ENCODE measurements around the gene TFEB. TPM values are rescaled to one million over a fixed set of nuclear protein-coding genes. Genes with fewer than 3 reads are reported as not detected.

TFEB gene
- total and polyA plus RNA-seq, 2 experiments from 2014 or later = 34.0 to 41.0 TPM

DNA sequence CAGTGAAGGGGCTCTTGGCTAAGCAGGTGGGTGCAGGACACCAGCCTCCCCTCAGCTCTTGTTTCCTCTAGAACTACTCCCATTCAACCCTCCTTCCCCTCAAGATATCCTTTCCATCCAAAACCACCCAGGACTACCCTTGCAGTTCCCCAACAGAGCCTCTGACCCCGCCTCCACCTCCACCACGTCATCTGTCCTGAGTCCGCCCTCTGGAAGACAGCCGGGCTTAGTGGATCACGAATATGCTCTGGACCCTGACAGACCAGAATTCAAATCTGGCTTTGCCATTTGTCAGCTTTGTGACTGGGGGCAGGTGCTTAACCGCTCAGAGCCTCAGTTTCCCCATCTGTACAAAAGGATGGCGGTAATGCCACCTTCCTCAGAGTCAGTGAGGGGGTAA lies 31.4 kb downstream of the TFEB start:
- TF ChIP-seq, protein P1, sequence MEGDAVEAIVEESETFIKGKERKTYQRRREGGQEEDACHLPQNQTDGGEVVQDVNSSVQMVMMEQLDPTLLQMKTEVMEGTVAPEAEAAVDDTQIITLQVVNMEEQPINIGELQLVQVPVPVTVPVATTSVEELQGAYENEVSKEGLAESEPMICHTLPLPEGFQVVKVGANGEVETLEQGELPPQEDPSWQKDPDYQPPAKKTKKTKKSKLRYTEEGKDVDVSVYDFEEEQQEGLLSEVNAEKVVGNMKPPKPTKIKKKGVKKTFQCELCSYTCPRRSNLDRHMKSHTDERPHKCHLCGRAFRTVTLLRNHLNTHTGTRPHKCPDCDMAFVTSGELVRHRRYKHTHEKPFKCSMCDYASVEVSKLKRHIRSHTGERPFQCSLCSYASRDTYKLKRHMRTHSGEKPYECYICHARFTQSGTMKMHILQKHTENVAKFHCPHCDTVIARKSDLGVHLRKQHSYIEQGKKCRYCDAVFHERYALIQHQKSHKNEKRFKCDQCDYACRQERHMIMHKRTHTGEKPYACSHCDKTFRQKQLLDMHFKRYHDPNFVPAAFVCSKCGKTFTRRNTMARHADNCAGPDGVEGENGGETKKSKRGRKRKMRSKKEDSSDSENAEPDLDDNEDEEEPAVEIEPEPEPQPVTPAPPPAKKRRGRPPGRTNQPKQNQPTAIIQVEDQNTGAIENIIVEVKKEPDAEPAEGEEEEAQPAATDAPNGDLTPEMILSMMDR (IDR thresholded peaks at IDR 0.05; ENCODE audit: low read depth, low read length) = no peak
- no peak overlapping the region for H3K27ac ChIP-seq
- H3K4me3 ChIP-seq = no peak overlapping the region
- no peak for DNase-seq (ENCODE audit: low read depth in 1 of 2, low spot score in 1 of 2)
- H3K36me3 ChIP-seq = no peaks in the 10 kb centered on the region
- H3K9me3 ChIP-seq (ENCODE audit: low read depth) = no peaks in the 10 kb centered on the region
- H3K27me3 ChIP-seq = no peaks in the 10 kb centered on the region
- H3K4me1 ChIP-seq (ENCODE audit: low read depth) = peaks cover 19% of the 10 kb centered on the region

DNA sequence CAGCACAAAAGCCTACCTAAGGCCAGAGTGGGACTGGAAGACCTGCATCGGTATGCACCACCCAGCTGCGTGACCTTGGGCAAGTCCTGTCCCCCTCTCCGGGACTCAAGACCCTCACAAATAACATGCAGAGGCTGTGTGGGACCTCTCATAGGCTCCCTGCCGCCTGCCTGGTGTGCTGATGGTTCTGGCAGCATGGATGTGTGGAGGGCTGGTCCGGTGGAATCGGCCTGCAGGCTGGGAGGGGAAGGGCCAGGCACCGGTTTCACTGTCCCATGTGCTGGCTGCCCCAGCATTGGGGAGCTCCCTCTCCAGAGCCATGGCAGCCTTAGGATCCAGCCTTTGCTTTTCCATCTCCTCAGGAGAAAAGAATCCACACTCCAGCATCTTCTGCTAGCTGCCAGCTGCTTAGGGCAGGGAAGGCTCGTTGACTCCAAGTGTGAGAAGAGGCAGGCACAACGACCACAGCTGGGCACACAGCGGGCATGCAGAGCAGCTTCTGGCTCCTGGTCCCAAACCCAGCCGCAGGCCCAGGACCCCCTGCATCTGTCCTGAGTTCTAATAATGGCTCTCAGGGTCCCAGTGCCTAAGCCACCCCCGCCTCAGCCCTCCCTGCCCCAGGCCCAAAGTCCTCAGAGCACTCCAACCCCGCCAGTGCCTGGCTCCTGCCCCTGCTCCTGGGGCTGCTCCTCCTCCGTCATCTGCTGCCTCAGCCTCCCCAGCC lies 32.5 kb downstream of the TFEB start:
- no peak for DNase-seq (ENCODE audit: low read depth in 1 of 2, low spot score in 1 of 2)

DNA sequence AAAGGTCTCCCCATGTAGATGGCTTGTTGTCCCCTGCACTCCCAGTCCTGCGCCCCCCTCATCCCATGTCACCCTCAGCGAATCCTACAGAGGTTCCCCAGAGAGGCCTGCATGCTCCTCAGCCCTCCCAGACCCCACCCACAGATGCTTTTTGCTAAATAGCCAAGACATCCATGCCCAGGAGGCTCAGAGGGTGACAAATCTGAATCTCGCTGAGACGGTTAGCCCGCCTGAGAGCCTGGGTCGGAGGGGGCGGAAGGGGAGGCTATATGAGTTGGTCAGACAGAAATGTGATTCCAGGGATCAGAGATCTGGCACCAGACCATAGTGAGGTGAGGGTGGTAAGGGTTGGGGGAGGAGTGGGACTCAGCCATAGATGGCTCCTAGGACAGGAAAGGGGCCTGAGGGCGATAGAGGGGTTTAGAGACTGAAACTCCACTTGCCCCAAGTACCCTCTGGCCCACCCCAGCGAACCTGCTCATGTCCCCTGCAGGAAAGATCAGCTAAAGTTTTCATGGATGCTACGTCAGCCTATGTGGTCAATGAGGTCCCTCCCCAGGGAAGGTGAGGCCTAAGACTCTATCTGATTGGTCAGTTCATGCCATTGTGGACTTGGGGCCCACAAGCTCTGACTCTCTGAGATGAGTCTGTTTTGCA lies 33.2 kb downstream of the TFEB start:
- H3K4me1 ChIP-seq (ENCODE audit: low read depth) = peaks cover 19% of the 10 kb centered on the region
- no peak for DNase-seq (ENCODE audit: low read depth in 1 of 2, low spot score in 1 of 2)

More for the DNA sequence above, 32.5 kb downstream of the TFEB start:
- Histone ChIP-seq H3K36me3 (no peaks in the 10 kb centered on the region), H3K4me1 (ENCODE audit: low read depth) (peaks cover 19% of the 10 kb centered on the region), H3K27ac (no peak overlapping the region), H3K27me3 (no peaks in the 10 kb centered on the region), H3K4me3 (no peak overlapping the region), H3K9me3 (ENCODE audit: low read depth) (no peaks in the 10 kb centered on the region)
- TF ChIP-seq, protein P1 (IDR thresholded peaks at IDR 0.05; ENCODE audit: low read depth, low read length) = no peak

DNA sequence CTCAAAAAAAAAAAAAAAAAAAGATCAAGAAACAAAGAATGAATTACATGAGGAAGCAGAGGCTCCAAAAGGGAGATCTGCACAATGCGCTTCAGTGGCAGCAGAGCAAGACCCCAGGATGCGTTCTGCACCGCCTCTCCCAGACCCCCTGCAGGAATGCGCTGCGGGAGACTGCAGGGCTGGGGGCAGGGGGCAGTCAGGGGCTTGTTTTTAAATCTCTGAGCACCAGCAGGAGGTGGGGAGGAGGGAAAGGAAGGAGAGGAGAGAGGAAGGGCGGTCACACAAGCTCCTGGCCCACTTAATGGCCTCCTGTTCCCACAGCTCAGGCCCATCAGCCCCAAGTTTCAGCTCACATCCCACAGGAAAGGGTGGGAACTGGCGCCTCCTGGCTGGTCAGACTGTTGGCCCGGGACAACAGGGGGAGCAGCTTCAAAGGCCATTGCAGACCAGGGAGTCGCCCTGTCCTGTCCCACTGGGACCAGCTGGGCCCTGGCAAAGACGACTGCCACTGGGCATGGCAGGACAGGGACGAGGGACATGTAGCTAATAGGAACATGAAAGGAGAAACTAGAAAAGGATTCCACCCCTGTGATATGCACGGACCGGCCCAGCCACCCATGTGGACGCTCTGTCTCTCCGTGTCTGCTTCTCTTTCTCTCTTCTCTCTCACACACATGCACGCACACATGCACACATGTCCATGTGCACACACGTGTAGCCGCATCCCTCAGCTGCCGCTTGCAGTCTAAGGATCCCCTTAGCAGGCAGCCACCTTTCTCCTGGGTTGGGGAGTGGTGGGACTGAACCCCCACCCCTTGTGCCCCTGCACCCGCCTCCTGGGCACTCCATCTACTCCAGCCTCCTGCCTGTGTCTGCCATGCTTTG lies 34.7 kb downstream of the TFEB start:
- no peak overlapping the region for H3K4me3 ChIP-seq
- TF ChIP-seq, protein P1 (IDR thresholded peaks at IDR 0.05; ENCODE audit: low read depth, low read length) = peak; percentile 11
- DNase-seq (ENCODE audit: low read depth in 1 of 2, low spot score in 1 of 2) = no peak
- H3K4me1 ChIP-seq (ENCODE audit: low read depth) = peaks cover 8% of the 10 kb centered on the region
- no peaks in the 10 kb centered on the region for H3K9me3 ChIP-seq (ENCODE audit: low read depth)
- no peaks in the 10 kb centered on the region for H3K36me3 ChIP-seq
- no peak overlapping the region for H3K27ac ChIP-seq
- H3K27me3 ChIP-seq = no peaks in the 10 kb centered on the region

More for the DNA sequence above, 33.2 kb downstream of the TFEB start:
- H3K27me3 ChIP-seq = no peaks in the 10 kb centered on the region
- H3K27ac ChIP-seq = no peak overlapping the region
- no peaks in the 10 kb centered on the region for H3K9me3 ChIP-seq (ENCODE audit: low read depth)
- TF ChIP-seq, protein P1 (IDR thresholded peaks at IDR 0.05; ENCODE audit: low read depth, low read length) = no peak
- no peaks in the 10 kb centered on the region for H3K36me3 ChIP-seq
- H3K4me3 ChIP-seq = no peak overlapping the region

DNA sequence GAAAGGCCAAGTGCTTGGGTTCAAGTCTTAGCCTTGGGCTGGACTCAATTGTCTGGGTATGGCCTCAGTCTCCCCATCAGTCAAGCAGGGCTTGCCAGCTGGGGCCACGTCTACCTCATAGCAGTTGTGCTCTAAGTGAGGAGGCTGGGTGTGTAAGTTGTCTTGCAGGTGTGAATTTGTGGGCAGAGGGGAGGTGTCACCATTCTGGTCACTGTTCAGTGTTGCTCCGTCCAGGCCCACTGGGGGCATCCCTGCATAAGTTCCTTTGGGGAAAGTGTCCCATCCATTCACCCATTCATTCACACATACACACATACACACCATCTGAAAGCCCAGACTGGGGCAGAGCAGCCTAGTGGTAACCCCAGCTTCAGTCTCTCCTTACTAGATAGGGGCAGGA lies 36.3 kb downstream of the TFEB start:
- TF ChIP-seq, protein P1 (IDR thresholded peaks at IDR 0.05; ENCODE audit: low read depth, low read length) = no peak
- H3K4me1 ChIP-seq (ENCODE audit: low read depth) = no peaks in the 10 kb centered on the region
- H3K4me3 ChIP-seq = no peak overlapping the region
- no peaks in the 10 kb centered on the region for H3K9me3 ChIP-seq (ENCODE audit: low read depth)
- no peaks in the 10 kb centered on the region for H3K27me3 ChIP-seq
- DNase-seq (ENCODE audit: low read depth in 1 of 2, low spot score in 1 of 2) = no peak
- H3K36me3 ChIP-seq = no peaks in the 10 kb centered on the region
- H3K27ac ChIP-seq = no peak overlapping the region

All from cardiac muscle cell (in vitro differentiated cells and primary cell).